Measurements from ENCODE around the gene SLC10A2. TPM values are rescaled to one million over a fixed set of nuclear protein-coding genes. Genes with fewer than 3 reads are reported as not detected.

Gene SLC10A2
- total RNA-seq, 6 experiments from 2014 or later, result not detected

DNA sequence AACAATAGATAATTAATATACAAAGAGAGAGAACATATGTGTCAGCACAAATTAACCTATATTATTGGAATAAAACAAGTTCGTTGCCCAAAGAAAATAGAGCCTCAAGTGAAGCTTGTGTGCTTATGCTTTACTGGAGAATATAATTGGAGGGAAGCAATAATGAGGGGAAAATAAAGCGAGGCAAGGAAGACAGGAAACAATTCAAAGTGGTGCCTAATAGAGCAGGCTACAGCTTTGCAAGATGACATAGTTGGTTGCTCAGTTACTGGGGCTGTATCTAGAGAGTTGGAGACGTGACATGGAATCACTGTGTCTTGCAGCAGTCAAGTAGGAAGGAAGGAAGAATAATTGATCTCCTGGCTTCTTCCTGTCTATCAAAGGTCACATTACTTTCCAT is 21.1 kb upstream of the SLC10A2 start:
- Mint-ChIP-seq H3K36me3 (ENCODE audit: low read depth) (no peaks in the 10 kb centered on the region), H3K9me3 (peaks cover 29% of the 10 kb centered on the region), H3K27me3 (ENCODE audit: insufficient read depth) (no peaks in the 10 kb centered on the region), H3K4me3 (no peak overlapping the region), H3K27ac (no peak overlapping the region), H3K4me1 (ENCODE audit: low read depth) (no peaks in the 10 kb centered on the region)
- DNase-seq, result no peak
- TF ChIP-seq, protein P1, sequence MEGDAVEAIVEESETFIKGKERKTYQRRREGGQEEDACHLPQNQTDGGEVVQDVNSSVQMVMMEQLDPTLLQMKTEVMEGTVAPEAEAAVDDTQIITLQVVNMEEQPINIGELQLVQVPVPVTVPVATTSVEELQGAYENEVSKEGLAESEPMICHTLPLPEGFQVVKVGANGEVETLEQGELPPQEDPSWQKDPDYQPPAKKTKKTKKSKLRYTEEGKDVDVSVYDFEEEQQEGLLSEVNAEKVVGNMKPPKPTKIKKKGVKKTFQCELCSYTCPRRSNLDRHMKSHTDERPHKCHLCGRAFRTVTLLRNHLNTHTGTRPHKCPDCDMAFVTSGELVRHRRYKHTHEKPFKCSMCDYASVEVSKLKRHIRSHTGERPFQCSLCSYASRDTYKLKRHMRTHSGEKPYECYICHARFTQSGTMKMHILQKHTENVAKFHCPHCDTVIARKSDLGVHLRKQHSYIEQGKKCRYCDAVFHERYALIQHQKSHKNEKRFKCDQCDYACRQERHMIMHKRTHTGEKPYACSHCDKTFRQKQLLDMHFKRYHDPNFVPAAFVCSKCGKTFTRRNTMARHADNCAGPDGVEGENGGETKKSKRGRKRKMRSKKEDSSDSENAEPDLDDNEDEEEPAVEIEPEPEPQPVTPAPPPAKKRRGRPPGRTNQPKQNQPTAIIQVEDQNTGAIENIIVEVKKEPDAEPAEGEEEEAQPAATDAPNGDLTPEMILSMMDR (IDR thresholded peaks at IDR 0.05), result no peak

DNA sequence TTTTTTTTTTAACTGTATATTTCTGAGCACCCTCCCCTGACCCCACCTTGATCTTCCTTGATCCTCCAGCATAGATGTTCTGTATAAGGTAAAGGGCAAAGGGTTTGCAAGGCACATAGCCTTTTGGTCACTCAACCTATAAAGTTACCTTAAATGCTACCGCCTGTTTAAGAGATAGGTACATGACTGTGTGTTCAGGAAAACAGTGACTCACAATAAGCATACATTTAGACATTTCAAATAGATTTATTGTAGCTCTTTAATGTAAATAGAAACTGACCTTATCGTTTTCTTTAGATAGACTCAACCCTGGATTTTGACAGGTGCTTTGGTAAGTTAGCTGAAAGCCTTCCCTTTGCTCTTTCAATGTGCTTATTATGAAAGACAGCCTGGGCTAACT is 15.2 kb upstream of the SLC10A2 start:
- Mint-ChIP-seq H3K27me3 (ENCODE audit: insufficient read depth) (no peaks in the 10 kb centered on the region; the same call in 1 of the 2 replicates), H3K4me3 (no peak overlapping the region), H3K9me3 (peaks cover 29% of the 10 kb centered on the region), H3K27ac (no peak overlapping the region), H3K36me3 (ENCODE audit: low read depth) (no peaks in the 10 kb centered on the region), H3K4me1 (ENCODE audit: low read depth) (no peaks in the 10 kb centered on the region)
- no peak for DNase-seq
- TF ChIP-seq, protein P1 (IDR thresholded peaks at IDR 0.05), result no peak

- Mint-ChIP-seq H3K36me3 (ENCODE audit: low read depth) (no peaks in the 10 kb centered on the region), H3K4me3 (no peak overlapping the region), H3K27ac (no peak overlapping the region), H3K27me3 (ENCODE audit: insufficient read depth) (no peaks in the 10 kb centered on the region; the same call in 1 of the 2 replicates), H3K9me3 (peaks cover 33% of the 10 kb centered on the region), H3K4me1 (ENCODE audit: low read depth) (no peaks in the 10 kb centered on the region)
- TF ChIP-seq, protein P1 (IDR thresholded peaks at IDR 0.05), result no peak
- no peak for DNase-seq
These were observed 11.9 kb upstream of the SLC10A2 start for GRCh38 chr13:103078158-103078557.

GRCh38 chr13:103068836-103069235 is 2.6 kb upstream of the SLC10A2 start:
- Mint-ChIP-seq H3K27ac (no peak overlapping the region), H3K27me3 (ENCODE audit: insufficient read depth) (no peaks in the 10 kb centered on the region), H3K4me1 (ENCODE audit: low read depth) (no peaks in the 10 kb centered on the region), H3K4me3 (no peak overlapping the region), H3K9me3 (peaks cover 33% of the 10 kb centered on the region), H3K36me3 (ENCODE audit: low read depth) (no peaks in the 10 kb centered on the region)
- no peak for DNase-seq
- TF ChIP-seq, protein P1 (IDR thresholded peaks at IDR 0.05), result no peak

DNA sequence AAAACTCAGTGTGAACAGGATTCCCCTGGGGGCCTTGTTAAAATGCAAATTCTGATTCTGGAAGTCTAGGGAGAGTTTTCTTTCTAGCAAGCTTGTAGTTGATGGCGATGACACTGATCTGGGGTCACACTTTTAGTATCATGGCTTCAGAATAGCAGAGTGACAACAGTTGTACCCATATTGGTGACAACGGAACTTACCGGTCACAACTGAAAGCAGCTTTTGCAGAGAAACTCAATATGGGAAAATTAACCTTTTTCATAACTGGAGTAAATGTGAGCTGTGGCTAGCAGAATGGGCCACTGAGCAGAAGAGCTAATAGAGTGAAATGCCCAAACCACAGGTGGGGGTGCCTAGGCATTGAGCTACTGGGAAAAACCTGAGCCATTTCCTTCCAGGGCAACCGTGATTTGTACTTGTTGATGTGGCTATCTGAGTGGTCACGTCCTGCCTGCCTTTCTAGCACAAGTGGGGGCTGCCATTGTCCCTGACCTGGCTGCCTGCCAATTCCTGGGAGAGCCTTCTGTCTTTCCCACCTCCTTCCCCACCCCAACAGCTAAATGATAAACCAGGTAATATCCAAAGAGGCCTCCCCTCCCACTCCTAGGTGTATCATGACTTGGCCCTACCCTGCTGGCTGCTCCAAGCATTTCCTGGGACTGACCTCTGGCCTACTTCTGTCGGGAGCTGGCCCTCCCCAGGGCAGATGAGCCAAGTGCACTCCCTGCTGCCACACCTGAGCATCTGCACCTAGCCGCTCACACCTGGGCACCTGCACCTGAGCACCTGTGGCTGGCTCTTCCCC is 1.7 kb upstream of the SLC10A2 start:
- H3K4me1 Mint-ChIP-seq (ENCODE audit: low read depth), result no peaks in the 10 kb centered on the region
- no peaks in the 10 kb centered on the region for H3K27me3 Mint-ChIP-seq (ENCODE audit: insufficient read depth)
- H3K4me3 Mint-ChIP-seq, result no peak overlapping the region
- H3K36me3 Mint-ChIP-seq (ENCODE audit: low read depth), result no peaks in the 10 kb centered on the region
- no peak for DNase-seq
- TF ChIP-seq, protein P1 (IDR thresholded peaks at IDR 0.05), result no peak
- H3K27ac Mint-ChIP-seq, result no peak overlapping the region
- peaks cover 33% of the 10 kb centered on the region for H3K9me3 Mint-ChIP-seq

All from HFFc6 (cell line).